Osteoblast (primary cell): ENCODE data around the gene TMEM266. TPM values are rescaled to one million over a fixed set of nuclear protein-coding genes. Genes with fewer than 3 reads are reported as not detected.

ENCODE experiments used
- DNase-seq: peaks from one replicate; pipeline ENCODE4 v3.0.0; 2011; ENCODE audit warnings: low spot score, mixed read lengths; ENCODE audit not compliant: insufficient read length; ENCODE audit errors: missing footprints
- H2AFZ ChIP-seq: 2 replicates; pipeline ENCODE4 v1.6.0; 2011; ENCODE audit warnings: mild to moderate bottlenecking, low read length
- H3K27ac ChIP-seq: 2 replicates; pipeline ENCODE4 v1.5.1; 2011; ENCODE audit warnings: mild to moderate bottlenecking, low read depth, low read length, moderate library complexity
- H3K27me3 ChIP-seq: 2 replicates; pipeline ENCODE4 v1.6.0; 2012; ENCODE audit warnings: mild to moderate bottlenecking, control low read depth, inconsistent platforms, low read length, moderate library complexity; ENCODE audit not compliant: insufficient read depth
- H3K36me3 ChIP-seq: 2 replicates; pipeline ENCODE4 v1.5.1; 2011; ENCODE audit warnings: mild to moderate bottlenecking, low read length, control low read depth, moderate library complexity; ENCODE audit not compliant: insufficient read depth
- H3K4me1 ChIP-seq: 2 replicates; pipeline ENCODE4 v1.5.1; 2011; ENCODE audit warnings: mild to moderate bottlenecking, low read length, control low read depth, moderate library complexity; ENCODE audit not compliant: insufficient read depth
- H3K4me2 ChIP-seq: 2 replicates; pipeline ENCODE4 v1.6.0; 2011; ENCODE audit warnings: mild to moderate bottlenecking, low read length; ENCODE audit not compliant: insufficient read depth
- H3K4me3 ChIP-seq: fragments of 200-600 bp; sonication (generic); 3 replicates; pipeline ENCODE4 v1.5.1; 2012; ENCODE audit warnings: mild to moderate bottlenecking, low read length, inconsistent platforms; ENCODE audit not compliant: insufficient read depth
- H3K79me2 ChIP-seq: 2 replicates; pipeline ENCODE4 v1.6.0; 2012; ENCODE audit warnings: mild to moderate bottlenecking, low read length, control low read depth, inconsistent platforms; ENCODE audit not compliant: insufficient read depth
- H3K9me3 ChIP-seq: 2 replicates; pipeline ENCODE4 v1.5.1; 2011; ENCODE audit warnings: low read depth, low read length, control low read depth
- H4K20me1 ChIP-seq: 2 replicates; pipeline ENCODE4 v1.6.0; 2012; ENCODE audit warnings: mild to moderate bottlenecking, low read length, control low read depth; ENCODE audit not compliant: insufficient read depth
- CTCF ChIP-seq: IDR thresholded peaks from 2 replicates; pipeline ENCODE4 v1.5.1; 2011; ENCODE audit warnings: mild to moderate bottlenecking, low read depth, low read length, moderate library complexity; ENCODE audit errors: extremely low read depth
- total RNA-seq: library from RNA; depleted of rRNA; stranded (reverse); fragments of >200 nt; gene quantifications from 2 replicates; pipeline ENCODE4 v1.2.3, GENCODE V29; 2012

TMEM266 gene
- total RNA-seq, 1 donor, result not detected

- Histone ChIP-seq H4K20me1 (no peaks in the 10 kb centered on the region), H3K36me3 (no peaks in the 10 kb centered on the region), H2AFZ (peak overlapping the region; percentile 80), H3K4me2 (peak overlapping the region; percentile 85), H3K27me3 (peaks cover 43% of the 10 kb centered on the region), H3K4me3 (peak overlapping the region; percentile 62), H3K9me3 (no peaks in the 10 kb centered on the region), H3K27ac (no peak overlapping the region), H3K79me2 (no peaks in the 10 kb centered on the region), H3K4me1 (peaks cover 9% of the 10 kb centered on the region)
- peak; percentile 86 for DNase-seq
- TF ChIP-seq CTCF, result peak; percentile 77
Measured at GRCh38 chr15:76057332-76058000, 2.3 kb upstream of the TMEM266 start.

- Histone ChIP-seq H3K27me3 (peaks cover 57% of the 10 kb centered on the region), H3K36me3 (no peaks in the 10 kb centered on the region), H3K79me2 (no peaks in the 10 kb centered on the region), H3K9me3 (no peaks in the 10 kb centered on the region), H3K4me1 (peaks cover 9% of the 10 kb centered on the region), H2AFZ (peak overlapping the region; percentile 62), H3K27ac (no peak overlapping the region), H4K20me1 (no peaks in the 10 kb centered on the region), H3K4me3 (peak overlapping the region; percentile 69), H3K4me2 (peak overlapping the region; percentile 81)
- TF ChIP-seq CTCF, result no peak
- DNase-seq, result no peak
Measured at GRCh38 chr15:76058714-76059319, 968 bp upstream of the TMEM266 start.

- no peak for TF ChIP-seq CTCF
Measured at GRCh38 chr15:76060118-76060989, 569 bp downstream of the TMEM266 start.

GRCh38 chr15:76061700-76062099 is 1.9 kb downstream of the TMEM266 start:
- Histone ChIP-seq H3K36me3 (no peaks in the 10 kb centered on the region), H3K27ac (no peak overlapping the region)

More at GRCh38 chr15:76060118-76060989, 569 bp downstream of the TMEM266 start:
- Histone ChIP-seq H3K9me3 (no peaks in the 10 kb centered on the region), H3K27ac (no peak overlapping the region), H4K20me1 (no peaks in the 10 kb centered on the region), H2AFZ (no peak overlapping the region), H3K27me3 (peaks cover 72% of the 10 kb centered on the region), H3K79me2 (no peaks in the 10 kb centered on the region), H3K4me1 (peaks cover 9% of the 10 kb centered on the region), H3K4me3 (peak overlapping the region; percentile 64), H3K4me2 (peak overlapping the region; percentile 78), H3K36me3 (no peaks in the 10 kb centered on the region)
- DNase-seq, result no peak

More at GRCh38 chr15:76061700-76062099, 1.9 kb downstream of the TMEM266 start:
- H3K79me2 ChIP-seq, result no peaks in the 10 kb centered on the region
- no peak overlapping the region for H2AFZ ChIP-seq
- H4K20me1 ChIP-seq, result no peaks in the 10 kb centered on the region
- TF ChIP-seq CTCF, result no peak
- H3K9me3 ChIP-seq, result no peaks in the 10 kb centered on the region
- DNase-seq, result no peak
- H3K27me3 ChIP-seq, result peaks cover 85% of the 10 kb centered on the region
- H3K4me3 ChIP-seq, result no peak overlapping the region
- H3K4me1 ChIP-seq, result peaks cover 9% of the 10 kb centered on the region
- H3K4me2 ChIP-seq, result no peak overlapping the region
